ENCODE results near the gene CELF4. TPM values are rescaled to one million over a fixed set of nuclear protein-coding genes. Genes with fewer than 3 reads are reported as not detected.

CELF4 gene
- total RNA-seq, 2 donors from 2014 or later: 1.4 TPM; not detected in 1

- DNase-seq: no peak
These were observed 146.3 kb downstream of the CELF4 start for GRCh38 chr18:37419315-37419714.

GRCh38 chr18:37414816-37415215 is 150.8 kb downstream of the CELF4 start:
- H3K36me3 ChIP-seq: no peaks in the 10 kb centered on the region
- no peak overlapping the region for H3K27ac ChIP-seq
- no peak for TF ChIP-seq CTCF (IDR thresholded peaks at IDR 0.05)
- no peak overlapping the region for H3K4me3 ChIP-seq
- intact Hi-C loops (cut with DNase I): no loop called here
- H3K27me3 ChIP-seq: no peaks in the 10 kb centered on the region
- no peaks in the 10 kb centered on the region for H3K4me1 ChIP-seq
- no peaks in the 10 kb centered on the region for H3K9me3 ChIP-seq
- DNase-seq: no peak
- H3K9ac ChIP-seq (ENCODE audit: low read depth in 2 of 2, low read length in 2 of 2): no peak overlapping the region

More at GRCh38 chr18:37419315-37419714, 146.3 kb downstream of the CELF4 start:
- no peak for TF ChIP-seq CTCF (IDR thresholded peaks at IDR 0.05)
- H3K36me3 ChIP-seq: no peaks in the 10 kb centered on the region
- no peak overlapping the region for H3K27ac ChIP-seq
- no peaks in the 10 kb centered on the region for H3K9me3 ChIP-seq
- intact Hi-C loops (cut with DNase I): no loop called here
- no peaks in the 10 kb centered on the region for H3K4me1 ChIP-seq
- H3K27me3 ChIP-seq: no peaks in the 10 kb centered on the region
- H3K4me3 ChIP-seq: no peak overlapping the region
- no peak overlapping the region for H3K9ac ChIP-seq (ENCODE audit: low read depth in 2 of 2, low read length in 2 of 2)

GRCh38 chr18:37412829-37413228 is 152.8 kb downstream of the CELF4 start:
- H3K9ac ChIP-seq (ENCODE audit: low read depth in 2 of 2, low read length in 2 of 2): no peak overlapping the region
- H3K9me3 ChIP-seq: no peaks in the 10 kb centered on the region
- intact Hi-C loops (cut with DNase I): no loop called here
- no peaks in the 10 kb centered on the region for H3K27me3 ChIP-seq
- no peak for TF ChIP-seq CTCF (IDR thresholded peaks at IDR 0.05)
- no peaks in the 10 kb centered on the region for H3K36me3 ChIP-seq
- H3K4me1 ChIP-seq: no peaks in the 10 kb centered on the region
- no peak overlapping the region for H3K27ac ChIP-seq
- DNase-seq: no peak
- no peak overlapping the region for H3K4me3 ChIP-seq

GRCh38 chr18:37412333-37412732 is 153.3 kb downstream of the CELF4 start:
- Histone ChIP-seq H3K9me3 (no peaks in the 10 kb centered on the region), H3K4me1 (no peaks in the 10 kb centered on the region), H3K27ac (no peak overlapping the region), H3K36me3 (no peaks in the 10 kb centered on the region), H3K9ac (ENCODE audit: low read depth in 2 of 2, low read length in 2 of 2) (no peak overlapping the region), H3K27me3 (no peaks in the 10 kb centered on the region), H3K4me3 (no peak overlapping the region)
- DNase-seq: no peak
- intact Hi-C loops (cut with DNase I): no loop called here
- no peak for TF ChIP-seq CTCF (IDR thresholded peaks at IDR 0.05)

- Histone ChIP-seq H3K36me3 (no peaks in the 10 kb centered on the region), H3K4me3 (no peak overlapping the region), H3K9me3 (no peaks in the 10 kb centered on the region), H3K4me1 (no peaks in the 10 kb centered on the region), H3K9ac (ENCODE audit: low read depth in 2 of 2, low read length in 2 of 2) (no peak overlapping the region), H3K27ac (no peak overlapping the region), H3K27me3 (no peaks in the 10 kb centered on the region)
- no peak for DNase-seq
- intact Hi-C loops (cut with DNase I): no loop called here
- no peak for TF ChIP-seq CTCF (IDR thresholded peaks at IDR 0.05)
These were observed 155.7 kb downstream of the CELF4 start for GRCh38 chr18:37409878-37410277.

Measured in colonic mucosa (tissue), 4 donors.